ENCODE data around the gene MB21D2.
"Not testable (repeated sequence)": the region's sequence is repeated elsewhere in the genome, so short reads cannot be mapped to it uniquely, and the experiment has no call there.

The MB21D2 gene

DNA sequence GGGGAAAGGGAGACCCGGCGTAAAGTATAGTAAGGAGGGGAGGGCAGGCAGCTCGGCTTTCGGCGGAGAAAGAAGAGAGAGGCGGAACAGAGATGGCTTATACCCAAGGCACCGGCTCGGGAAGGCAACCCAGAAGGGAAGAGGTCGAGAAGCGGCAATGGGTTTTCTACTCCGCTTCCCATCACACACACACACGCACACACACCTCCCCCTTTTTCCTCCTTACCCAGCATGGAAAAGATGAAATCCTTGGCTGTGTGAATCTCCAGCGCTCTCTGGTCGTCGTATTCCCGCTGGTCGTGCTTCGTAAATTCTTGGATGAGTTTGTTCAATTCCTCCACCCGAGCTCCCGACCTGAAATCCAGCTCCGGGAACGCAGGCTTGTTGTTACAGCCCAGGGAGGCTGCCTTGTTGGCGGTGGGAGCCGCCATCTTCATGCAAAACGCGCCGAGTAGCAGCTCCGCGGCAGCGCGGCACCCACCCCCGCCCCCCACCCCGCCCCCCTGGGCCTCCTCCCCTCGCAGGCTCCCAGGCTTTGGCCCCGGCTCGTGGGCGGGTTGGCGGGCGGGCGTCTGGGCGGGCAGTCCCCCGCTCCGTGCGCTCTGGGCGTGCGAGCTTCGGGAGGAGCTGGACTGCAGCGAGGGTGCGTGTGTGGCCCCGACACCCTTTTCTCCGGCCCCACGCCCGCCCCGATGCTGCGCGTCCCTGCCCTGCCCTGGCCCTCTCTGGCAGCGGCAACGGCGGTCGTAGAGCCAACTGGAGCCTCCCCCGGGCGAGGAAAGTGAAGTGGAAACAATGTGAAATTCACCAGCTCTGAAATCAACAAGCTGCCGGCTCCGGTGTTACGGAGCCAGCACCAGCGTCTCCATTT, at the start of gene MB21D2:
Gene MB21D2 (minus strand): TSS at position 453 of the 871 bp plus-strand sequence. CDS start 16 bp downstream, at position 437.
- DNase-seq (ENCODE audit: low read depth), result no peak

DNA sequence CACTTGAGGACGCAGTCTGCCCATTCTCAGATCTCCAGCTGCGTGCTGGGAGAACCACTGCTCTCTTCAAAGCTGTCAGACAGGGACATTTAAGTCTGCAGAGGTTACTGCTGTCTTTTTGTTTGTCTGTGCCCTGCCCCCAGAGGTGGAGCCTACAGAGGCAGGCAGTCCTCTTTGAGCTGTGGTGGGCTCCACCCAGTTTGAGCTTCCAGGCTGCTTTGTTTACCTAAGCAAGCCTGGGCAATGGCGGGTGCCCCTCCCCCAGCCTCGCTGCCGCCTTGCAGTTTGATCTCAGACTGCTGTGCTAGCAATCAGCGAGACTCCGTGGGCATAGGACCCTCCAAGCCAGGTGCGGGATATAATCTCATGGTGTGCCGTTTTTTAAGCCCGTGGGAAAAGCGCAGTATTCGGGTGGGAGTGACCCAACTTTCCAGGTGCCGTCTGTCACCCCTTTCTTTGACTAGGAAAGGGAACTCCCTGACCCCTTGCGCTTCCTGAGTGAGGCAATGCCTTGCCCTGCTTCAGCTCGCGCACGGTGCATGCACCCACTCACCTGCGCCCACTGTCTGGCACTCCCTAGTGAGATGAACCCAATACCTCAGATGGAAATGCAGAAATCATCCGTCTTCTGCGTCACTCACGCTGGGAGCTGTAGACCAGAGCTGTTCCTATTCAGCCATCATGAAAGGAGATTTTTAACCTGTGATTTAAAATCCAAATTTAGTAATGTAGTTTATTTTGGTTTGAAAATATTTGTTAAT, 47.5 kb upstream of the MB21D2 start:
- DNase-seq (ENCODE audit: low read depth), result not testable (repeated sequence)

DNA sequence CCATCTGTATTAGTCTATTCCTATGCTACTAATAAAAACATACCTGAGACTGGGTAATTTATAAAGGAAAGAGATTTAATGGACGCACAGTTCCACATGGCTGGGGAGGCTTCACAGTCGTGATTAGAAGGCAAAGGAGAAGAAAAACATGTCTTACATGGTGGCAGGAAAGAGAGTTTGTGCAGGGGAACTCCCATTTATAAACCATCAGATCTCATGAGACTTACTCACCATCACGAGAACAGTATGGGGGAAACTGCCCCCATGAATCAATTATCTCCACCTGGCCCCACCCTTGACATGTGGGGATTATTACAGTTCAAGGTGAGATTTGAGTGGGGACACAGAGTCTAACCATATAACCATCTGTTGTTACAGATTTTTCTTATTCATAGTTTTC, 42.1 kb upstream of the MB21D2 start:
- DNase-seq (ENCODE audit: low read depth), result no peak

- DNase-seq (ENCODE audit: low read depth), result no peak
Measured at GRCh38 chr3:192958219-192958872, 40.7 kb upstream of the MB21D2 start.

GRCh38 chr3:192957441-192958021, 39.9 kb upstream of the MB21D2 start:
- no peak for DNase-seq (ENCODE audit: low read depth)

DNA sequence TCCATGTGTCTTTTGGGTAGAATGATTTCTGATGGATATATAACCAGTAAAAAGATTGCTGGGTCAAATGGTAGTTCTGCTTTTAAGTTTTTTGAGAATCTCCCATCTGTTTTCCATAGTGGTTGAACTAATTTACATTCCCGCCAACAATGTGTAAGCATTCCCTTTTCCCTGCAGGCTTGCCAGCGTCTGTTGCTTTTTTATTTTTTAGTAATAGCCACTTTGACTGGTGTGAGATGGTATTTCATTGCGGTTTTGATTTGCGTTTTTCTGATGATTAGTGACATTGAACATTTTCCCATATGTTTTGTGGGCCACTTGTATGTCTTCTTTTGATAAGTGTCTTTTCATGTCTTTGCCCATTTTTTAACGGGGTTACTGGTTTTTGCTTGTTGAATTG, 36.3 kb upstream of the MB21D2 start:
- no peak for DNase-seq (ENCODE audit: low read depth)

GRCh38 chr3:192947421-192947820, 29.8 kb upstream of the MB21D2 start:
- DNase-seq (ENCODE audit: low read depth), result no peak

DNA sequence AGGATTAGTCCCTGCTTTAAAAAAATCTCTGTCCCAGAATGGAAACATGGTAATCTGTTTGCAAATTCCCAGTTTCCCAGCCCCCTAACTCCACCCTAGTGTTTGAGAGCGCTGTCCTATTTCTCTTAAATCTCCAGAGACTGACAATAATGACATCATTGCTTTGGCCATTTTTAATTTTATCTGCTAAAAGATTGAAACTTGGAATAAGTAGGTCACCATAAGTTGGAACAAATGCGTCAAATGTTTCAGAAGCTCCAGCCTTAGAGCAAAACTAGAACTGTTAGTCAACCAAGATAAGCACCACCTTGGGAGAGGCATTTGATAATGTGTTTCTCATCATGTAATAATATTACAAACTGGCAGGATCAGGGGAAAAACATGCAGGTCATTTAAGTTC, 25.7 kb upstream of the MB21D2 start:
- DNase-seq (ENCODE audit: low read depth), result no peak

DNA sequence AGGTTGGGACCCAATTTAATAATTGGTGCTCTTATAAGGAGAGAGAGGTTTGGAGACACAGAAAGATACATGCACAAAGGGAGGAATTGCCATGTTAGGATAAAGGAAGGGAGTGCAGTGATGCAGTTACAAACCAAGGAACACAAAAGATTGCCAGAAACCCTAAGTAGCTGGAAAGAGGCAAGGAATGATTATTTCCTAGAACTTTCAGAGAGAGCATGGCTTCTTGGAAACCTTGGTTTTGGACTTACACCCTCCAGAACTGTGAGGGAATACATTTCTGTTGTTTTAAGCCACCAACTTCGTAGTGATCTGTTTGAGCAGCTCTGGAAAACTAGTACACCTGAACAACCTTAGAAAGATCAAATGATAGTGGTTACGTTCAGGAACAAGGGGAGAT, 25.0 kb upstream of the MB21D2 start:
- DNase-seq (ENCODE audit: low read depth), result no peak

GRCh38 chr3:192940129-192940528, 22.5 kb upstream of the MB21D2 start:
- no peak for DNase-seq (ENCODE audit: low read depth)

- no peak for DNase-seq (ENCODE audit: low read depth)
Measured at GRCh38 chr3:192935441-192935840, 17.8 kb upstream of the MB21D2 start.

GRCh38 chr3:192933779-192934460, 16.3 kb upstream of the MB21D2 start:
- DNase-seq (ENCODE audit: low read depth), result no peak

DNA sequence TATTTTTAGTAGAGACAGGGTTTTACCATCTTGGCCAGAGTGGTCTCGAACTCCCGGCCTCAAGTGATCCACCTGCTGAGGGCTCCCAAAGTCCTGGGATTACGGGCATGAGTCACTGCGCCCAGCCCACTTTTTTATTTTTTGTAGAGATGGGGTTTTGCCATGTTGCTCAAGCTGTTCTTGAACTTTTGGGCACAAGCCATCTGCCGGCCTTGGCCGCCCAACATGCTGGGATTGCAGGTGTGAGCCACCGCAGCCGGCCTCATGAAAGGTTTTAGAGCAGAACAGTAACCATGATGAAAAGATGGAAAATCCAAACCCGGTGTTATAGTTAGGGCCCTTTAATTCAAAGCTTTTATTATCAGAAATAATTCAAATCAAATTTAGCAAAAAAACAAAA, 15.6 kb upstream of the MB21D2 start:
- DNase-seq (ENCODE audit: low read depth), result no peak

- DNase-seq (ENCODE audit: low read depth), result no peak
Measured at GRCh38 chr3:192931825-192932224, 14.2 kb upstream of the MB21D2 start.

GRCh38 chr3:192930577-192930976, 12.9 kb upstream of the MB21D2 start:
- no peak for DNase-seq (ENCODE audit: low read depth)

DNA sequence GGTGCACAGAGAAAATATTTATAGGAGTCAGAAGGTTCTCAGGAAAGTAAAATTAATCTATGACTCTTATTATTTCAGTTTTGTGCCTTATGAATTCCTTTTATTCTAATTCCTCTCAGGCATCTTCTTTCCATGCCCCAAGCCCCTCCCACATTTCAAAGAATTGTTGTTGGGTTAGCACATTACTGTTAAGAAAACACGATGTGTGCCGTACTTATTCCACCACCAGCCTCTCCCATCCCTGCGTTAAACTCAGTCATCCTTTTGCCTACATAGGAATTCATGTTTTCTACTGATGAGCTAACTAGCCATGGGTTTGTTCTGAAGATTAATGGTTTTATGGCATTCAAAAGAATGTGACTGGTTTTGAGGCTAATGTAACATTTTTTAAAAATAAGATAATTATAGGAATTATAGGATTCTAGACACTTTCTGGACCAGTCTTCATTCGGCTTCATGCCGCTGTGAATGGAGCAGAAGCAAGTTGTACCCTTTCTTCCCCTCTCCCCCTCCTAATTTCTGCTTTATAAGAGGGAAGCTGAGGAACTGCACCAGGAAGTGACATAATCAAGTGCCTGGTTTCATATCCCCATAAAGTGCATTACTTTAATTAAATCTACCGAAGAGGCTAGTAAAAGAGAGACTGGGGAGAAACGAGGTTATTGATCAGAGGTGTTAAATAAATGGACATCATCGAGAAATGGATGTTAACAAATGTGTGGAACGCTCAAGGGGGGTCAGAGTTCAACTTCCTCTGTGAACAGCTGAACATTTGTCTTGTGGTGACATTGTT, 12.3 kb upstream of the MB21D2 start:
- no peak for DNase-seq (ENCODE audit: low read depth)

- no peak for DNase-seq (ENCODE audit: low read depth)
Measured at GRCh38 chr3:192929146-192929545, 11.5 kb upstream of the MB21D2 start.

GRCh38 chr3:192928720-192929119, 11.1 kb upstream of the MB21D2 start:
- DNase-seq (ENCODE audit: low read depth), result no peak

- no peak for DNase-seq (ENCODE audit: low read depth)
Measured at GRCh38 chr3:192928016-192928415, 10.4 kb upstream of the MB21D2 start.

DNA sequence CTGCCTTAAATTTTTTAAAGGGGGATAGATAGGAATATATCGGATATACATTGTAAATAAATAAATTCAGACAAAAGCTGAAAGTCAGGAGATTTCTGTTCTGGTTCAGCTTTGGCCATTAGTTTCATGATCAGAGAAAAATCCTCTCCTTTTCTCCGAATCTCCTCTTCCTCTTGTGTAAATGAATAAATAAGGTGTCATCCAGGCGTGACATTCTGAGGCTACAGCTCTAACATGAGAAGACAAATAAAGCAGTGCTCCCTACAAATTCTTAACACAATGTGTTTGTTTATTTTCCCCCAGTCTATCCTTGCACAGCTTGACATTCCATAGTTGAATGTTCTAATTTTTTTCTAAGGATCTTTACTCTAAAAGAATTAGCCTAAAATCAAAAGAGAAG, 9.4 kb upstream of the MB21D2 start:
- no peak for DNase-seq (ENCODE audit: low read depth)

GRCh38 chr3:192923731-192924130, 6.1 kb upstream of the MB21D2 start:
- no peak for DNase-seq (ENCODE audit: low read depth)

Data from stimulated activated CD8-positive, alpha-beta memory T cell treated with anti-CD3 and anti-CD28 coated beads, Interleukin-12 subunit alpha, Interleukin-12 subunit beta, amount 100 ng/mL, for 1 hour (primary cell).